HepG2 (cell line): Measurements from ENCODE around the gene C20orf141. TPM values are rescaled to one million over a fixed set of nuclear protein-coding genes. Genes with fewer than 3 reads are reported as not detected.

Source experiments
- ATAC-seq: fragments of 200-7000 bp; cut with Tn5 transposase; 3 replicates; pipeline ENCODE4 v1.9.1; 2020; ENCODE audit warnings: mild to moderate bottlenecking, moderate library complexity
- Bru-seq: library from RNA; stranded (reverse); fragments of 400-500 nt; gene quantifications from one replicate; lab custom pipeline; 2021; lab: Mats Ljungman, UMichigan
- BruChase-seq, 2 experiments: library from RNA; stranded (reverse); fragments of 400-500 nt; gene quantifications; one replicate each; lab custom pipeline; 2021; lab: Mats Ljungman, UMichigan
- BruUV-seq: library from RNA; stranded (reverse); fragments of 400-500 nt; replicated peaks from 2 replicates; lab custom pipeline; 2021; lab: Mats Ljungman, UMichigan
- CTCF ChIA-PET: fragments of 300-600 bp; formaldehyde crosslinking; extraction: SDS; loops from one replicate; lab custom pipeline; 2021; ENCODE audit warnings: low total read pairs, inconsistent platforms, low intra/inter-chr PET ratio; lab: Yijun Ruan, JAX
- POLR2A ChIA-PET: fragments of 350-600 bp; sonication (Branson Sonifier 250); formaldehyde crosslinking; loops from one replicate; lab custom pipeline; 2020; ENCODE audit warnings: antibody characterized with exemption, inconsistent platforms; lab: Yijun Ruan, JAX
- DNase-seq: peaks from one replicate; pipeline ENCODE4 v3.0.0-alpha.2; 2015; ENCODE audit warnings: low spot score
- FAIRE-seq: peaks from 3 replicates; lab custom pipeline; 2011; peaks lifted over from hg19 to GRCh38; lab: Jason Lieb, UNC
- H2AFZ ChIP-seq: one replicate; pipeline ENCODE4 v1.6.1; 2011; ENCODE audit warnings: low read length, inconsistent platforms
- H3K27ac ChIP-seq: fragments of 300-600 bp; 3 replicates; pipeline ENCODE4 v1.8.0; 2011; ENCODE audit warnings: mixed run types, mild to moderate bottlenecking, mixed read lengths, low read length, inconsistent platforms; ENCODE audit not compliant: insufficient read depth; ENCODE audit errors: extremely low read length
- H3K27me3 ChIP-seq, 2 experiments: fragments of 200-600 bp in 1 of 2; 2 replicates in 1 of 2; 3 replicates in 1 of 2; pipeline versions ENCODE4 v1.6.0 to v1.8.0; 2011; ENCODE audit warnings: low read length in 2 of 2, mild to moderate bottlenecking in 2 of 2, moderate library complexity in 2 of 2, inconsistent platforms in 1 of 2; ENCODE audit not compliant: insufficient read depth in 2 of 2, control insufficient read depth in 1 of 2
- H3K36me3 ChIP-seq, 2 experiments: fragments of 200-600 bp in 1 of 2; replicated peaks in 1 of 2; 2 replicates in 1 of 2; 3 replicates in 1 of 2; pipeline versions ENCODE4 v1.5.1 to v1.8.0; 2011; ENCODE audit warnings: low read length in 2 of 2, inconsistent platforms in 1 of 2; ENCODE audit not compliant: insufficient read depth in 2 of 2, control insufficient read depth in 1 of 2
- H3K4me1 ChIP-seq: 2 replicates; pipeline ENCODE4 v1.5.1; 2012; ENCODE audit warnings: low read length, inconsistent platforms; ENCODE audit not compliant: insufficient read depth
- H3K4me2 ChIP-seq: 2 replicates; pipeline ENCODE4 v1.6.0; 2011; ENCODE audit warnings: low read depth, low read length, inconsistent platforms
- H3K4me3 ChIP-seq, 3 experiments: fragments of 200-600 bp in 1 of 3; sonication (generic), shearing (Covaris generic) in 1 of 3; replicated peaks in 1 of 3; 2 replicates each; pipeline ENCODE4 v1.5.1; 2011 to 2016; ENCODE audit warnings: low read length in 3 of 3, inconsistent platforms in 2 of 3, low read depth in 2 of 3, mild to moderate bottlenecking in 2 of 3, control low read depth in 1 of 3, mixed read lengths in 1 of 3; ENCODE audit not compliant: insufficient read depth in 1 of 3
- H3K79me2 ChIP-seq: one replicate; pipeline ENCODE4 v1.6.1; 2011; ENCODE audit warnings: low read length, inconsistent platforms; ENCODE audit not compliant: insufficient read depth
- H3K9ac ChIP-seq: 2 replicates; pipeline ENCODE4 v1.6.0; 2011; ENCODE audit warnings: mild to moderate bottlenecking, low read depth, low read length, inconsistent platforms; ENCODE audit not compliant: insufficient read depth
- H3K9me3 ChIP-seq: 2 replicates; pipeline ENCODE4 v1.5.1; 2012; ENCODE audit warnings: mild to moderate bottlenecking, low read length
- H4K20me1 ChIP-seq: 2 replicates; pipeline ENCODE4 v1.6.0; 2011; ENCODE audit warnings: inconsistent platforms, mild to moderate bottlenecking, low read length, moderate library complexity; ENCODE audit not compliant: insufficient read depth
- HES4 ChIP-seq: sonication (generic); formaldehyde crosslinking; IDR thresholded peaks from 2 replicates; pipeline ENCODE4 v1.9.0; 2021; ENCODE audit warnings: mild to moderate bottlenecking, missing genetic modification reagents, borderline replicate concordance
- MEF2D ChIP-seq: sonication (generic); formaldehyde crosslinking; IDR thresholded peaks from 2 replicates; pipeline ENCODE4 v1.5.1; 2020; ENCODE audit warnings: mild to moderate bottlenecking, missing genetic modification reagents
- WGBS: methylation state at CpG from one replicate; pipeline ENCODE4 v1.1.6; 2017; ENCODE audit warnings: low lambda C conversion rate; 5-methylcytosine and 5-hydroxymethylcytosine counted together
- in situ Hi-C: cut with HindIII; loops from 2 replicates; pipeline ENCODE4 v1.10.0; 2017; ENCODE audit warnings: low pct_unique_long_range_greater_than_20kb; ENCODE audit not compliant: extremely low pct_ligation_motif_present
- intact Hi-C: fragments of 100-400 bp; cut with micrococcal nuclease; formaldehyde crosslinking; loops from one replicate; pipeline ENCODE4 v1.10.0; 2022; ENCODE audit not compliant: unreplicated experiment
- long read RNA-seq, 2 experiments: library from RNA in 1 of 2; library from polyadenylated mRNA in 1 of 2; stranded (forward) in 1 of 2; unstranded in 1 of 2; transcript quantifications; one replicate each; pipeline ENCODE4 v2.0.0, GENCODE V29; 2019 to 2022
- polyA minus RNA-seq, 3 experiments: library from RNA; depleted of rRNA, polyadenylated mRNA; stranded (reverse); fragments of >200 nt; gene quantifications; 2 replicates each; pipeline ENCODE4 v1.2.3, GENCODE V29; 2011; ENCODE audit warnings: low replicate concordance in 1 of 3
- polyA plus RNA-seq, 8 experiments: library from polyadenylated mRNA; depleted of rRNA in 3 of 8; stranded (reverse) in 7 of 8; unstranded in 1 of 8; fragments of >200 nt; fragmentation: Illumina TruSeq in 4 of 8; extraction: Trizol in 4 of 8; gene quantifications; 2 replicates each; pipeline versions ENCODE4 v1.2.1 to v1.2.3, GENCODE V29; 2011 to 2016; ENCODE audit warnings: low read depth in 4 of 8, missing spikeins in 1 of 8, mixed read lengths in 1 of 8; ENCODE audit not compliant: insufficient read depth in 1 of 8
- total RNA-seq, 5 experiments: library from RNA; depleted of rRNA; stranded (reverse); fragments of >200 nt; fragmentation: Illumina TruSeq; extraction: Trizol; gene quantifications; 2 replicates each; pipeline ENCODE4 v1.2.3, GENCODE V29; 2016; ENCODE audit warnings: low read depth in 1 of 5

Gene C20orf141, protein sequence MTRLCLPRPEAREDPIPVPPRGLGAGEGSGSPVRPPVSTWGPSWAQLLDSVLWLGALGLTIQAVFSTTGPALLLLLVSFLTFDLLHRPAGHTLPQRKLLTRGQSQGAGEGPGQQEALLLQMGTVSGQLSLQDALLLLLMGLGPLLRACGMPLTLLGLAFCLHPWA
- total RNA-seq (2016; rRNA removed; fragmentation: Illumina TruSeq; extraction: Trizol) (not detected in 2 replicates), polyA plus RNA-seq (2011; rRNA removed) (not detected in 2 replicates), polyA minus RNA-seq (2011; rRNA and poly(A)+ RNA removed; ENCODE audit: low replicate concordance) (not detected in 2 replicates), Bru-seq, nascent RNA (not detected), BruChase-seq, experiment 1, labeled RNA remaining after a 6-hour chase (not detected), BruChase-seq, experiment 2, labeled RNA remaining after a 2-hour chase (not detected)
- not detected in 2 replicates for total RNA-seq (2016; cell fraction: cytosol; rRNA removed; fragmentation: Illumina TruSeq; extraction: Trizol; ENCODE audit: low read depth)
- not detected in 2 replicates for total RNA-seq (2016; cell fraction: insoluble cytoplasmic fraction; rRNA removed; fragmentation: Illumina TruSeq; extraction: Trizol)
- total RNA-seq (2016; cell fraction: membrane; rRNA removed; fragmentation: Illumina TruSeq; extraction: Trizol) = not detected in 2 replicates
- total RNA-seq (2016; cell fraction: nucleus; rRNA removed; fragmentation: Illumina TruSeq; extraction: Trizol) = not detected in 2 replicates
- polyA plus RNA-seq (2011; cell fraction: cytosol; rRNA removed) = not detected in 2 replicates
- polyA plus RNA-seq (2011; cell fraction: nucleus; rRNA removed) = not detected in 2 replicates
- not detected in 2 replicates for polyA plus RNA-seq (2012)
- not detected in 2 replicates for polyA plus RNA-seq (2016; cell fraction: cytosol; fragmentation: Illumina TruSeq; extraction: Trizol; ENCODE audit: low read depth)
- not detected in 2 replicates for polyA plus RNA-seq (2016; cell fraction: insoluble cytoplasmic fraction; fragmentation: Illumina TruSeq; extraction: Trizol; ENCODE audit: low read depth)
- not detected in 2 replicates for polyA plus RNA-seq (2016; cell fraction: membrane; fragmentation: Illumina TruSeq; extraction: Trizol; ENCODE audit: low read depth)
- not detected in 2 replicates for polyA plus RNA-seq (2016; cell fraction: nucleus; fragmentation: Illumina TruSeq; extraction: Trizol; ENCODE audit: insufficient read depth, low read depth)
- not detected in 2 replicates for polyA minus RNA-seq (2011; cell fraction: cytosol; rRNA and poly(A)+ RNA removed)
- not detected in 2 replicates for polyA minus RNA-seq (2011; cell fraction: nucleus; rRNA and poly(A)+ RNA removed)
- long read RNA-seq, experiment 1 = 0 reads
- long read RNA-seq, experiment 2 = 0 reads

DNA sequence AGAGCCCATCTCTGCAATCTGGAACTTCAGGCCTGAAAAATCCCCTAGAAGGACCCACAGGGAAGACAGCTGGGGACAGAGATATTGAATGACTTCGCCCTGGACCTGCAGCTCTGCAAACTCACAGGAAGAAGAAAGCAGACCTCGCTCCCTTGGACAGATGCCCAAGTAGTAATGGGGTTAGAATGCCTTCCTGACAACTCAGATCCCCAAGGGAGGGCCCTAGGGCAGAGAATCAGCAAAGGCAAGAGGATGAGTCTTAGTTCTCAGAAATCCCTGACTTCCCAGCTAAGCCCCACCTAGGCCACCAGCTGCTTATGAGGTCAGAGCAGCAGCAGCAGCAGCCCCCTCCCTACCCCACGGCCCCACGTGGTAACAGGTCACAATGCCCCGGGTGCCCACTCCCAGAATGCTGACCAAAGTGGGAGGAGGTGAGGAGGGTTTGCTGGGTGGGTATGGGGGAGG, at the start of gene C20orf141:
Gene C20orf141, plus strand, starts transcription at position 401 of the 465 bp plus-strand sequence. CDS start 198 bp downstream, outside the sequence.
- POLR2A ChIA-PET = no interaction called here
- DNase-seq (no peak), FAIRE-seq (no peak), ATAC-seq (no peak)
- no peak within 1 kb of the TSS for H2AFZ ChIP-seq
- no peaks in the 10 kb centered on the region for H3K79me2 ChIP-seq
- H3K9ac ChIP-seq = no peak within 1 kb of the TSS
- H3K36me3 ChIP-seq = no peaks in the 10 kb centered on the region
- peak; percentile 25; the same call in 1 of the 2 replicates for TF ChIP-seq HES4
- TF ChIP-seq MEF2D (CRISPR knock-in tag) = no peak
- H3K27me3 ChIP-seq = peaks cover 0 to 66% of the 10 kb centered on the region in 2 experiments; a peak in 4 of 5 replicates
- no peaks in the 10 kb centered on the region for H4K20me1 ChIP-seq
- intact Hi-C loops = no loop called here
- H3K4me3 ChIP-seq = no peak within 1 kb of the TSS
- 0 out of 2 replicates have a peak, but pooled peaks cover 5% of the 10 kb centered on the region for H3K9me3 ChIP-seq
- CTCF ChIA-PET = no interaction called here
- H3K4me2 ChIP-seq = no peak within 1 kb of the TSS
- BruUV-seq = no TSS peak
- no peak within 1 kb of the TSS for H3K27ac ChIP-seq
- 1% methylated on average over 5 of the region's 5 CpGs for WGBS
- no peaks in the 10 kb centered on the region for H3K4me1 ChIP-seq
- in situ Hi-C loops = no loop called here
